Left ventricle myocardium inferior (tissue), 1 donor: ENCODE data around the gene BOK. TPM values are rescaled to one million over a fixed set of nuclear protein-coding genes. Genes with fewer than 3 reads are reported as not detected.
"Not testable (repeated sequence)": the region's sequence is repeated elsewhere in the genome, so short reads cannot be mapped to it uniquely, and the experiment has no call there.

Experiments used
- DNase-seq: peaks from one replicate; pipeline ENCODE4 v3.0.0-alpha.2; 2020
- H3K27ac ChIP-seq: fragments of 200-600 bp; replicated peaks from 2 replicates; pipeline ENCODE4 v1.8.0; 2021
- H3K27me3 ChIP-seq: fragments of 200-600 bp; 2 replicates; pipeline ENCODE4 v1.8.0; 2021; ENCODE audit warnings: low read depth
- H3K36me3 ChIP-seq: fragments of 200-600 bp; 2 replicates; pipeline ENCODE4 v1.8.0; 2021
- H3K4me1 ChIP-seq: fragments of 200-600 bp; 2 replicates; pipeline ENCODE4 v1.8.0; 2021
- H3K4me3 ChIP-seq: fragments of 200-600 bp; 2 replicates; pipeline ENCODE4 v1.8.0; 2021; ENCODE audit warnings: mild to moderate bottlenecking, moderate library complexity
- H3K9me3 ChIP-seq: fragments of 200-600 bp; replicated peaks from 2 replicates; pipeline ENCODE4 v1.8.0; 2021
- CTCF ChIP-seq: fragments of 200-600 bp; IDR thresholded peaks from 2 replicates; pipeline ENCODE4 v1.8.0; 2021; ENCODE audit warnings: antibody characterized with exemption, mild to moderate bottlenecking, borderline replicate concordance
- intact Hi-C: fragments of 100-400 bp; cut with micrococcal nuclease; formaldehyde crosslinking; loops from one replicate; pipeline ENCODE4 v1.11.0; 2022
- total RNA-seq: library from RNA; stranded (reverse); fragmentation: NEBNext Ultra II Directional; extraction: Animal tissue kit (Norgen Biotek cat#: 25700); gene quantifications from one replicate; pipeline ENCODE4 v1.2.1, GENCODE V29; 2021
- donor health status: DM: no; HTN: yes; CAD: no; lungs with severe emphysema.

BOK gene
- total RNA-seq, 1 donor from 2014 or later = 2.4 TPM

DNA sequence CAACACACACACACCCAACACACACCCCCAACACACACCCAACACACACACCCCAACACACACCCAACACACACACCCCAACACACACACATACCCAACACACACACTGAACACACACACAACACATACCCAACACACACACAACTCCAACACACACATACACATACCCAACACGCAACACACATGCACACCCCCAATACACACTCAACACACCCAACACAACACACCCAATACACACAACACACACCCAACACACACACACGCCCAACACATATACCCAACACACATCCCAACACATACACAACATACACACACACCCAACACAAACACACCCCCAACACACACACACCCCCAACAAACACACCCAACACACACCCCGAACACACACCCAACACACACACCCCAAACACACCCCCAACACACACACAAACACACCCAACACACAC lies 42.0 kb upstream of the BOK start:
- H3K27me3 ChIP-seq = peaks cover 28% of the 10 kb centered on the region
- H3K27ac ChIP-seq = no peak overlapping the region
- no peak for DNase-seq
- no peaks in the 10 kb centered on the region for H3K4me1 ChIP-seq
- H3K4me3 ChIP-seq = no peak overlapping the region
- no peaks in the 10 kb centered on the region for H3K9me3 ChIP-seq
- H3K36me3 ChIP-seq = no peaks in the 10 kb centered on the region
- intact Hi-C loops = no loop called here
- TF ChIP-seq CTCF = no peak

DNA sequence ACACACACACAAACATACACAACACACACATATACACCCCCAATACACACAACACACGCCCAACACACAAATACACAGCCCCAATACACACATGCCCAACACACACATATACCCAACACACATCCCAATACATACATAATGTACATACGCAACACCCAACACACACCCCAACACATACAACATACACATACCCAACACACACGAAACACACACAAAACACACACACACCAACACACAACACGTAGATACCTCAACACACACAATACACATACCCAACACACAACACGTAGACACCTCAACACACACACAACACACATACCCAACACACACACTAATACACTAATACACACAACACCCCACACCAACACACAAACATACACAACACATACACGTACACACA lies 41.2 kb upstream of the BOK start:
- no peaks in the 10 kb centered on the region for H3K9me3 ChIP-seq
- H3K4me3 ChIP-seq = no peak overlapping the region
- peaks cover 35% of the 10 kb centered on the region for H3K27me3 ChIP-seq
- H3K36me3 ChIP-seq = no peaks in the 10 kb centered on the region
- no peak for TF ChIP-seq CTCF
- H3K27ac ChIP-seq = no peak overlapping the region
- no peaks in the 10 kb centered on the region for H3K4me1 ChIP-seq
- intact Hi-C loops = no loop called here
- no peak for DNase-seq

- Histone ChIP-seq H3K36me3 (no peaks in the 10 kb centered on the region), H3K27me3 (peaks cover 41% of the 10 kb centered on the region), H3K4me3 (no peak overlapping the region), H3K4me1 (no peaks in the 10 kb centered on the region), H3K9me3 (no peaks in the 10 kb centered on the region), H3K27ac (no peak overlapping the region)
- intact Hi-C loops = no loop called here
- DNase-seq = no peak
- TF ChIP-seq CTCF = no peak
Observed at GRCh38 chr2:241519669-241520068, 38.9 kb upstream of the BOK start.

DNA sequence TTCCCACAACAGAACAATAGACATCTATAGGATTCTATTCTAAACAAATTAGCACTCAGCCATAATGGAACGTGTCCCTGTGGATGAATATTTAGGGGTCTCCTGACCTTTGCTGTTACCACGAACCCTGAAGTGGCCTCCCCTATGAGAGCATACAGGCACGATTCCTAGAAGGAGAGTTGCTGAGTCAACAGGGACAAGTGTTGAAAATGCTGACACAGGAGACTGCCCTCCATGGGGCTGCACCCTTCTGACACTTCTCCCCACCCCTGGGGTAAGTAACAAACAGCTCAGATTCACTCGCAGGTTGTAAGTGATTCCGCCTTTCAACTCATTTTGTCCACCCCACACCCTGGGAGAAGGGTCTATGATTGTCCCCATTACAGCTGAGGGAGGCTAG lies 36.1 kb upstream of the BOK start:
- no peak for TF ChIP-seq CTCF
- DNase-seq = no peak

GRCh38 chr2:241525818-241526780 lies 32.4 kb upstream of the BOK start:
- H3K4me3 ChIP-seq, DNase-seq, H3K36me3 ChIP-seq, H3K27ac ChIP-seq, intact Hi-C loops, H3K9me3 ChIP-seq, H3K4me1 ChIP-seq: not testable (repeated sequence)
- peaks cover 17% of the 10 kb centered on the region for H3K27me3 ChIP-seq

More for the DNA sequence above, 36.1 kb upstream of the BOK start:
- no peak overlapping the region for H3K4me3 ChIP-seq
- peaks cover 41% of the 10 kb centered on the region for H3K27me3 ChIP-seq
- intact Hi-C loops = no loop called here
- no peaks in the 10 kb centered on the region for H3K4me1 ChIP-seq
- no peaks in the 10 kb centered on the region for H3K36me3 ChIP-seq
- no peak overlapping the region for H3K27ac ChIP-seq
- H3K9me3 ChIP-seq = peaks cover 6% of the 10 kb centered on the region

DNA sequence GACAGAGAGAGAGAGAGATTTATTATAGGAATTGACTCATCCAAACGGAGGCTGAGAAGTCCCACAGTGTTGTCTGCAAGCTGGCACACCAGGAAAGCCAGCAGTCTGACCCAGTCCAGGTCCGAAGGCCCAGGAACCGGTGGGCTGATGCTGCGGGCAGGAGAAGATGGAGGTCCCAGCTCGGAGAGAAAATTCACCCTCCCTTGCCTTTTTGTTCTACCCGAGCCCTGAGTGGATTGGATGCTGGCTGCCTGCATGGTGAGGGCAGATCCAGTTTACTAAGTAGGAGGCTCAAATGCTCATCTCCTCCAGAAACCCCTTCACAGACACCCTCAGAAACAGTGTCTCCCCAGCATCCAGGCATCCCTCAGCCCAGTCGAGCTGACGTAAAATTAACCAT lies 28.0 kb upstream of the BOK start:
- no peak for TF ChIP-seq CTCF
- DNase-seq = no peak

More for the DNA sequence above, 28.0 kb upstream of the BOK start:
- Histone ChIP-seq H3K4me3 (no peak overlapping the region), H3K27me3 (no peaks in the 10 kb centered on the region), H3K27ac (no peak overlapping the region), H3K36me3 (no peaks in the 10 kb centered on the region), H3K4me1 (no peaks in the 10 kb centered on the region), H3K9me3 (peaks cover 4% of the 10 kb centered on the region)
- intact Hi-C loops = no loop called here
